Measurements from ENCODE around the gene ZNF296.

DNA sequence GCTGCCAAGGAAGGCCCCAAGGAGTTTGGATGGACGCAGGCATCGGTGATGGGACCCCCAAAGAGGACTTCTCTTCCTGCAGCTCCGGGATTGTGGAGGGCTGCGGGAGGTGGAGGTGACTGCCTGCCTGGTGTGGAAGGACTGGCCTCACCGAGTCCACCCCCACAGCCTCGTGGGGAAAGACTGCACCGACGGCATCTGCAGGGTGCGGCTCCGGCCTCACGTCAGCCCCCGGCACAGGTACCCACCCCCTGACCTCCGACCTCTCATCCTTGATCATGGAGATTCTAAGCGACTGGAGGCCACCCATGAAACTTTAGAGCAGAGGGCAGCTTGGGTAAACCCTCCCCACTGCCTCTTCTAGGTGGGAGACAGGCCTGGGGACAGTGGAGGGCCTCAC, 54.3 kb downstream of the ZNF296 start:
- TF ChIP-seq CTCF (IDR thresholded peaks at IDR 0.05) (no peak), EZH2phosphoT487 (IDR thresholded peaks at IDR 0.05) (no peak), EZH2 (IDR thresholded peaks at IDR 0.05) (no peak)

All from neural progenitor cell (in vitro differentiated cells).